Upper lobe of left lung (tissue), 4 donors: Measurements from ENCODE around the gene PTPRK.

Source experiments
- POLR2A ChIP-seq, 4 donors: fragments of 450-650 bp; IDR thresholded peaks; one replicate each; pipeline ENCODE4 v1.5.1; 2016 to 2017; ENCODE audit warnings: antibody characterized with exemption in 4 of 4, mild to moderate bottlenecking in 2 of 4
- TF ChIP-seq, protein P1 (sequence below), 6 experiments: fragments of 450-650 bp in 4 of 6; fragments of 200-600 bp in 2 of 6; sonication (generic) in 2 of 6; IDR thresholded peaks; one replicate each; pipeline ENCODE4 v1.5.1; 2016 to 2019; ENCODE audit warnings: antibody characterized with exemption in 6 of 6

DNA sequence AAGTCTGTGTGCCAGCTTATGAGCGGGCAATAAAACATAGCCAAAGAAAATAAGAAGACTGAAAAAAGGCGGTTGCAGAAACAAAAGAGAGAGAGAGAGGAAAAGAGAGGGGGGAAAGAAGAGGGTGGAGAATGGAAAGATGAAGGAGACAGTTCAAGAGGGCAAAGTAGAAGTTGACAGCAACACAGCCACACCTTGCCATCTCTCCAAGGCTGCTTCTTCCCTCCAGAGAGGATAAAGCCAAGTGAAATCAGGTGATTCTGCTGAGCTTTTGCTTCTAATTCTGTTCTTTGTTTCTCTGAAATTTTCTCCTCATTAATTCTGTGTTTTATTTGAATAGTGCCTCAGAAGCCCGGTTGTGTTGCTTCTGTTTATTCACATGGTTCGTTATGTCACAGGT lies 48.5 kb downstream of the PTPRK start:
- TF ChIP-seq, protein P1, sequence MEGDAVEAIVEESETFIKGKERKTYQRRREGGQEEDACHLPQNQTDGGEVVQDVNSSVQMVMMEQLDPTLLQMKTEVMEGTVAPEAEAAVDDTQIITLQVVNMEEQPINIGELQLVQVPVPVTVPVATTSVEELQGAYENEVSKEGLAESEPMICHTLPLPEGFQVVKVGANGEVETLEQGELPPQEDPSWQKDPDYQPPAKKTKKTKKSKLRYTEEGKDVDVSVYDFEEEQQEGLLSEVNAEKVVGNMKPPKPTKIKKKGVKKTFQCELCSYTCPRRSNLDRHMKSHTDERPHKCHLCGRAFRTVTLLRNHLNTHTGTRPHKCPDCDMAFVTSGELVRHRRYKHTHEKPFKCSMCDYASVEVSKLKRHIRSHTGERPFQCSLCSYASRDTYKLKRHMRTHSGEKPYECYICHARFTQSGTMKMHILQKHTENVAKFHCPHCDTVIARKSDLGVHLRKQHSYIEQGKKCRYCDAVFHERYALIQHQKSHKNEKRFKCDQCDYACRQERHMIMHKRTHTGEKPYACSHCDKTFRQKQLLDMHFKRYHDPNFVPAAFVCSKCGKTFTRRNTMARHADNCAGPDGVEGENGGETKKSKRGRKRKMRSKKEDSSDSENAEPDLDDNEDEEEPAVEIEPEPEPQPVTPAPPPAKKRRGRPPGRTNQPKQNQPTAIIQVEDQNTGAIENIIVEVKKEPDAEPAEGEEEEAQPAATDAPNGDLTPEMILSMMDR (IDR thresholded peaks at IDR 0.05), result no peak
- TF ChIP-seq POLR2A (IDR thresholded peaks at IDR 0.05), result no peak
